ENCODE measurements around the gene HMCN1. TPM values are rescaled to one million over a fixed set of nuclear protein-coding genes. Genes with fewer than 3 reads are reported as not detected.

HMCN1 gene
- total and polyA plus RNA-seq, 4 donors = 3.2 to 149 (median 15.4) TPM

DNA sequence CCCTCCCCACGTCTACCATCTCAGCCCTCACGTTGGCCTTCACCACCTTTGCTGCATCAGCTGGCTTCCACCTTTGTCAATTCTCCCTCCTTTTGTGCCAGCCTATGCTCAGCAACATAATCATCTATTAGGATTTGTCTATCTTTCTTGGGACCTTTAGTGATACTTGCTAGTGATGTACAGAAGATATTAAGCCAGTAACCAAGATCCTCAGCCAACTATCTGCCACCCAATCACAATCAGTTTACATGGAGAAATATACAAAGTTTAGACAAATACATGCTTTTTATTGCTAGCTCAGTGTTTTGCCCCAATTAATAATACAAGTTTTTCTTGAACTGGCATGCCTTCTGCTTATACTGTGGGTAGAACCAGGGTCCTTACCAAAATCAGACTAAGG lies 468.6 kb downstream of the HMCN1 start:
- peak; percentile 45 for ATAC-seq (ENCODE audit: insufficient read depth, low FRiP score)
- DNase-seq = peak in 2 of 3 donors; percentile 80 to 89
- no peaks in the 10 kb centered on the region for H3K9me3 ChIP-seq (ENCODE audit: control insufficient read depth in 4 of 4, insufficient read depth in 3 of 4, low read length in 3 of 4)
- peaks cover 0 to 32% (median 0%) of the 10 kb centered on the region in 5 donors for H3K4me1 ChIP-seq (ENCODE audit: control insufficient read depth in 5 of 5, insufficient read depth in 5 of 5, low read length in 5 of 5)
- H3K27me3 ChIP-seq (ENCODE audit: control insufficient read depth in 3 of 3, insufficient read depth in 3 of 3, low read length in 2 of 3) = no peaks in the 10 kb centered on the region
- H3K4me3 ChIP-seq = no peak overlapping the region
- TF ChIP-seq, protein P1, sequence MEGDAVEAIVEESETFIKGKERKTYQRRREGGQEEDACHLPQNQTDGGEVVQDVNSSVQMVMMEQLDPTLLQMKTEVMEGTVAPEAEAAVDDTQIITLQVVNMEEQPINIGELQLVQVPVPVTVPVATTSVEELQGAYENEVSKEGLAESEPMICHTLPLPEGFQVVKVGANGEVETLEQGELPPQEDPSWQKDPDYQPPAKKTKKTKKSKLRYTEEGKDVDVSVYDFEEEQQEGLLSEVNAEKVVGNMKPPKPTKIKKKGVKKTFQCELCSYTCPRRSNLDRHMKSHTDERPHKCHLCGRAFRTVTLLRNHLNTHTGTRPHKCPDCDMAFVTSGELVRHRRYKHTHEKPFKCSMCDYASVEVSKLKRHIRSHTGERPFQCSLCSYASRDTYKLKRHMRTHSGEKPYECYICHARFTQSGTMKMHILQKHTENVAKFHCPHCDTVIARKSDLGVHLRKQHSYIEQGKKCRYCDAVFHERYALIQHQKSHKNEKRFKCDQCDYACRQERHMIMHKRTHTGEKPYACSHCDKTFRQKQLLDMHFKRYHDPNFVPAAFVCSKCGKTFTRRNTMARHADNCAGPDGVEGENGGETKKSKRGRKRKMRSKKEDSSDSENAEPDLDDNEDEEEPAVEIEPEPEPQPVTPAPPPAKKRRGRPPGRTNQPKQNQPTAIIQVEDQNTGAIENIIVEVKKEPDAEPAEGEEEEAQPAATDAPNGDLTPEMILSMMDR (IDR thresholded peaks at IDR 0.05; ENCODE audit: control extremely low read depth, extremely low read depth) = no peak
- no peak overlapping the region for H3K9ac ChIP-seq (ENCODE audit: insufficient read depth in 1 of 2, low read length in 2 of 2)
- no peak overlapping the region for H3K27ac ChIP-seq (ENCODE audit: low read depth in 1 of 2, low read length in 1 of 2)
- 71 to 87% methylated on average over 2 of the region's 2 CpGs for WGBS, 2 donors
- H3K36me3 ChIP-seq (ENCODE audit: control insufficient read depth in 4 of 4, insufficient read depth in 4 of 4, low read length in 4 of 4) = no peaks in the 10 kb centered on the region

GRCh38 chr1:186206048-186206570 lies 471.9 kb downstream of the HMCN1 start:
- Histone ChIP-seq H3K4me1 (ENCODE audit: control insufficient read depth in 5 of 5, insufficient read depth in 5 of 5, low read length in 5 of 5) (peaks cover 0 to 46% (median 2%) of the 10 kb centered on the region in 5 donors), H3K27ac (ENCODE audit: low read depth in 1 of 2, low read length in 1 of 2) (no peak overlapping the region), H3K9me3 (ENCODE audit: control insufficient read depth in 4 of 4, insufficient read depth in 3 of 4, low read length in 3 of 4) (no peaks in the 10 kb centered on the region), H3K36me3 (ENCODE audit: control insufficient read depth in 4 of 4, insufficient read depth in 4 of 4, low read length in 4 of 4) (no peaks in the 10 kb centered on the region), H3K4me3 (no peak overlapping the region), H3K27me3 (ENCODE audit: control insufficient read depth in 3 of 3, insufficient read depth in 3 of 3, low read length in 2 of 3) (no peaks in the 10 kb centered on the region), H3K9ac (ENCODE audit: insufficient read depth in 1 of 2, low read length in 2 of 2) (no peak overlapping the region)
- TF ChIP-seq, protein P1 (IDR thresholded peaks at IDR 0.05; ENCODE audit: control extremely low read depth, extremely low read depth) = no peak
- ATAC-seq (ENCODE audit: insufficient read depth, low FRiP score) = no peak
- DNase-seq = no peak
- 83 to 85% methylated on average over 7 of the region's 7 CpGs for WGBS, 2 donors

GRCh38 chr1:186207391-186208085 lies 473.3 kb downstream of the HMCN1 start:
- Histone ChIP-seq H3K27ac (ENCODE audit: low read depth in 1 of 2, low read length in 1 of 2) (no peak overlapping the region), H3K27me3 (ENCODE audit: control insufficient read depth in 3 of 3, insufficient read depth in 3 of 3, low read length in 2 of 3) (no peaks in the 10 kb centered on the region), H3K9ac (ENCODE audit: insufficient read depth in 1 of 2, low read length in 2 of 2) (no peak overlapping the region), H3K9me3 (ENCODE audit: control insufficient read depth in 4 of 4, insufficient read depth in 3 of 4, low read length in 3 of 4) (no peaks in the 10 kb centered on the region), H3K4me1 (ENCODE audit: control insufficient read depth in 5 of 5, insufficient read depth in 5 of 5, low read length in 5 of 5) (peaks cover 0 to 35% (median 2%) of the 10 kb centered on the region in 5 donors), H3K36me3 (ENCODE audit: control insufficient read depth in 4 of 4, insufficient read depth in 4 of 4, low read length in 4 of 4) (no peaks in the 10 kb centered on the region), H3K4me3 (no peak overlapping the region)
- 81 to 92% methylated on average over 4 of the region's 4 CpGs for WGBS, 2 donors
- ATAC-seq (ENCODE audit: insufficient read depth, low FRiP score) (no peak), DNase-seq (peak in 1 of 3 donors; percentile 25)
- TF ChIP-seq, protein P1 (IDR thresholded peaks at IDR 0.05; ENCODE audit: control extremely low read depth, extremely low read depth) = no peak

Measured in lung (tissue), 12 donors.